WERI-Rb-1 (cell line): ENCODE measurements around the gene GREM2.
A peak's percentile ranks its signal among the peaks of the same experiment; 100 is the strongest.

ENCODE experiments used
- DNase-seq: peaks from one replicate; pipeline ENCODE4 v3.0.0-alpha.2; 2020
- H3K27ac ChIP-seq: fragments of 250-450 bp; sonication (Bioruptor Pico); 2 replicates; pipeline ENCODE4 v1.5.1; 2020; ENCODE audit warnings: mild to moderate bottlenecking, moderate library complexity
- H3K27me3 ChIP-seq: fragments of 250-450 bp; sonication (Bioruptor Pico); 2 replicates; pipeline ENCODE4 v1.5.1; 2021; ENCODE audit warnings: mild to moderate bottlenecking, low read depth, moderate library complexity; ENCODE audit not compliant: insufficient read depth, severe bottlenecking
- H3K36me3 ChIP-seq: fragments of 250-450 bp; sonication (Bioruptor Pico); 2 replicates; pipeline ENCODE4 v1.5.1; 2020; ENCODE audit warnings: mild to moderate bottlenecking, moderate library complexity
- H3K4me3 ChIP-seq: 2 replicates; pipeline ENCODE4 v1.5.1; 2011; ENCODE audit warnings: low read depth, mild to moderate bottlenecking, control low read depth, low read length
- H3K9me3 ChIP-seq: fragments of 250-450 bp; sonication (Bioruptor Pico); 2 replicates; pipeline ENCODE4 v1.5.1; 2021; ENCODE audit warnings: mild to moderate bottlenecking, moderate library complexity; ENCODE audit not compliant: severe bottlenecking
- CTCF ChIP-seq: IDR thresholded peaks from 2 replicates; pipeline ENCODE4 v1.5.1; 2011; ENCODE audit warnings: low read depth, mild to moderate bottlenecking, control low read depth, inconsistent platforms, low read length

Gene GREM2

GRCh38 chr1:240582953-240583352, 29.0 kb downstream of the GREM2 start:
- H3K4me3 ChIP-seq = no peak overlapping the region
- no peak for DNase-seq

GRCh38 chr1:240579511-240579910, 32.4 kb downstream of the GREM2 start:
- no peak for TF ChIP-seq CTCF
- DNase-seq = no peak
- no peaks in the 10 kb centered on the region for H3K27me3 ChIP-seq
- H3K9me3 ChIP-seq = no peaks in the 10 kb centered on the region
- no peak overlapping the region for H3K4me3 ChIP-seq
- no peaks in the 10 kb centered on the region for H3K36me3 ChIP-seq
- no peak overlapping the region for H3K27ac ChIP-seq

More at GRCh38 chr1:240582953-240583352, 29.0 kb downstream of the GREM2 start:
- H3K36me3 ChIP-seq = no peaks in the 10 kb centered on the region
- H3K27me3 ChIP-seq = no peaks in the 10 kb centered on the region
- no peak overlapping the region for H3K27ac ChIP-seq
- H3K9me3 ChIP-seq = no peaks in the 10 kb centered on the region
- TF ChIP-seq CTCF = no peak

- no peak overlapping the region for H3K4me3 ChIP-seq
- no peak for DNase-seq
- no peak overlapping the region for H3K27ac ChIP-seq
- no peaks in the 10 kb centered on the region for H3K9me3 ChIP-seq
- no peaks in the 10 kb centered on the region for H3K36me3 ChIP-seq
- TF ChIP-seq CTCF = no peak
- H3K27me3 ChIP-seq = no peaks in the 10 kb centered on the region
Measured at GRCh38 chr1:240577095-240577494, 34.9 kb downstream of the GREM2 start.

GRCh38 chr1:240575981-240576662, 35.8 kb downstream of the GREM2 start:
- Histone ChIP-seq H3K9me3 (no peaks in the 10 kb centered on the region), H3K4me3 (no peak overlapping the region), H3K27ac (peak overlapping the region; percentile 32; the same call in 1 of the 2 replicates), H3K36me3 (no peaks in the 10 kb centered on the region), H3K27me3 (no peaks in the 10 kb centered on the region)
- TF ChIP-seq CTCF = no peak
- DNase-seq = peak; percentile 27

GRCh38 chr1:240572328-240572727, 39.6 kb downstream of the GREM2 start:
- TF ChIP-seq CTCF = no peak

GRCh38 chr1:240571782-240572181, 40.2 kb downstream of the GREM2 start:
- no peaks in the 10 kb centered on the region for H3K27me3 ChIP-seq
- no peak overlapping the region for H3K4me3 ChIP-seq
- TF ChIP-seq CTCF = no peak
- no peak overlapping the region for H3K27ac ChIP-seq
- H3K36me3 ChIP-seq = no peaks in the 10 kb centered on the region
- DNase-seq = no peak
- no peaks in the 10 kb centered on the region for H3K9me3 ChIP-seq

More at GRCh38 chr1:240572328-240572727, 39.6 kb downstream of the GREM2 start:
- no peaks in the 10 kb centered on the region for H3K9me3 ChIP-seq
- no peak overlapping the region for H3K4me3 ChIP-seq
- H3K27me3 ChIP-seq = no peaks in the 10 kb centered on the region
- DNase-seq = no peak
- no peaks in the 10 kb centered on the region for H3K36me3 ChIP-seq
- H3K27ac ChIP-seq = no peak overlapping the region
